Erythroblast (primary cell): ENCODE results near the gene PCA3.

Source experiments
- GATA1 ChIP-seq: IDR thresholded peaks from 2 replicates; pipeline ENCODE4 v1.6.1; 2011; ENCODE audit warnings: low read depth, mild to moderate bottlenecking, control low read depth, low read length, moderate library complexity
- POLR2A ChIP-seq: IDR thresholded peaks from 2 replicates; pipeline ENCODE4 v1.6.1; 2011; ENCODE audit warnings: mild to moderate bottlenecking, low read length

DNA sequence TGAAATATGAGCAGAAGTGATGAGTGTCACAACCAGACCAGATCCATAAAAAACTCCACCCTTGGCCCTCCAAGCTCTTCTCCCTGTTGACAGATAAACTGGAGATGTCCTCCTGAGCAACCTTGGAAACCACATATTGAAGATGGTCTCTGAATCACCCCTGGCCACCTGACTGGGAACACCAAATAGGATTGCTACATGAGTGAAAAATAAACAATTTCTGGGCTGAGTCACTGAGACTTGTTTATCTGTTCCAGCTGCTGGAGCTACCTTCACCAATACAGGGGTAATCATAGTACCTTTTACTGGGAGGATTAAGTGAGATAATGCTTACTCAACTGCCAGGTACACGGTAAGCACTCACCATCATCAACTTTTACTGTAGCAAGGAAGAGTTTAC lies 53.3 kb downstream of the PCA3 start:
- TF ChIP-seq POLR2A, result no peak
- TF ChIP-seq GATA1, result no peak
